HepG2 (cell line): ENCODE data around the gene PLBD2. TPM values are rescaled to one million over a fixed set of nuclear protein-coding genes. Genes with fewer than 3 reads are reported as not detected.

Experiments
- ATAC-seq: fragments of 200-7000 bp; cut with Tn5 transposase; 3 replicates; pipeline ENCODE4 v1.9.1; 2020; ENCODE audit warnings: mild to moderate bottlenecking, moderate library complexity
- BruUV-seq: library from RNA; stranded (reverse); fragments of 400-500 nt; replicated peaks from 2 replicates; lab custom pipeline; 2021; lab: Mats Ljungman, UMichigan
- CTCF ChIA-PET: fragments of 300-600 bp; formaldehyde crosslinking; extraction: SDS; loops from one replicate; lab custom pipeline; 2021; ENCODE audit warnings: low total read pairs, inconsistent platforms, low intra/inter-chr PET ratio; lab: Yijun Ruan, JAX
- POLR2A ChIA-PET: fragments of 350-600 bp; sonication (Branson Sonifier 250); formaldehyde crosslinking; loops from one replicate; lab custom pipeline; 2020; ENCODE audit warnings: antibody characterized with exemption, inconsistent platforms; lab: Yijun Ruan, JAX
- DNase-seq: peaks from one replicate; pipeline ENCODE4 v3.0.0-alpha.2; 2015; ENCODE audit warnings: low spot score
- FAIRE-seq: peaks from 3 replicates; lab custom pipeline; 2011; peaks lifted over from hg19 to GRCh38; lab: Jason Lieb, UNC
- H2AFZ ChIP-seq: one replicate; pipeline ENCODE4 v1.6.1; 2011; ENCODE audit warnings: low read length, inconsistent platforms
- H3K27ac ChIP-seq: fragments of 300-600 bp; 3 replicates; pipeline ENCODE4 v1.8.0; 2011; ENCODE audit warnings: mixed run types, mild to moderate bottlenecking, mixed read lengths, low read length, inconsistent platforms; ENCODE audit not compliant: insufficient read depth; ENCODE audit errors: extremely low read length
- H3K27me3 ChIP-seq, 2 experiments: fragments of 200-600 bp in 1 of 2; 2 replicates in 1 of 2; 3 replicates in 1 of 2; pipeline versions ENCODE4 v1.6.0 to v1.8.0; 2011; ENCODE audit warnings: low read length in 2 of 2, mild to moderate bottlenecking in 2 of 2, moderate library complexity in 2 of 2, inconsistent platforms in 1 of 2; ENCODE audit not compliant: insufficient read depth in 2 of 2, control insufficient read depth in 1 of 2
- H3K36me3 ChIP-seq, 2 experiments: fragments of 200-600 bp in 1 of 2; replicated peaks in 1 of 2; 2 replicates in 1 of 2; 3 replicates in 1 of 2; pipeline versions ENCODE4 v1.5.1 to v1.8.0; 2011; ENCODE audit warnings: low read length in 2 of 2, inconsistent platforms in 1 of 2; ENCODE audit not compliant: insufficient read depth in 2 of 2, control insufficient read depth in 1 of 2
- H3K4me1 ChIP-seq: 2 replicates; pipeline ENCODE4 v1.5.1; 2012; ENCODE audit warnings: low read length, inconsistent platforms; ENCODE audit not compliant: insufficient read depth
- H3K4me2 ChIP-seq: 2 replicates; pipeline ENCODE4 v1.6.0; 2011; ENCODE audit warnings: low read depth, low read length, inconsistent platforms
- H3K4me3 ChIP-seq, 3 experiments: fragments of 200-600 bp in 1 of 3; sonication (generic), shearing (Covaris generic) in 1 of 3; replicated peaks in 1 of 3; 2 replicates each; pipeline ENCODE4 v1.5.1; 2011 to 2016; ENCODE audit warnings: low read length in 3 of 3, inconsistent platforms in 2 of 3, low read depth in 2 of 3, mild to moderate bottlenecking in 2 of 3, control low read depth in 1 of 3, mixed read lengths in 1 of 3; ENCODE audit not compliant: insufficient read depth in 1 of 3
- H3K79me2 ChIP-seq: one replicate; pipeline ENCODE4 v1.6.1; 2011; ENCODE audit warnings: low read length, inconsistent platforms; ENCODE audit not compliant: insufficient read depth
- H3K9ac ChIP-seq: 2 replicates; pipeline ENCODE4 v1.6.0; 2011; ENCODE audit warnings: mild to moderate bottlenecking, low read depth, low read length, inconsistent platforms; ENCODE audit not compliant: insufficient read depth
- H3K9me3 ChIP-seq: 2 replicates; pipeline ENCODE4 v1.5.1; 2012; ENCODE audit warnings: mild to moderate bottlenecking, low read length
- H4K20me1 ChIP-seq: 2 replicates; pipeline ENCODE4 v1.6.0; 2011; ENCODE audit warnings: inconsistent platforms, mild to moderate bottlenecking, low read length, moderate library complexity; ENCODE audit not compliant: insufficient read depth
- EZH2 ChIP-seq: conservative IDR thresholded peaks from 2 replicates; pipeline ENCODE4 v1.6.1; 2012; ENCODE audit warnings: mild to moderate bottlenecking, low read depth, low read length, moderate library complexity
- GABPA ChIP-seq, 2 experiments: IDR thresholded peaks; 2 replicates each; pipeline ENCODE4 v1.6.1; 2011 to 2016; ENCODE audit warnings: low read depth in 2 of 2, low read length in 1 of 2, missing biosample characterization in 1 of 2, missing genetic modification characterization in 1 of 2
- GPN1 ChIP-seq: sonication (generic); formaldehyde crosslinking; IDR thresholded peaks from 2 replicates; pipeline ENCODE4 v1.5.1; 2020; ENCODE audit warnings: missing genetic modification reagents, borderline replicate concordance
- KLF13 ChIP-seq: sonication (generic); formaldehyde crosslinking; IDR thresholded peaks from 2 replicates; pipeline ENCODE4 v1.4.0; 2020; ENCODE audit warnings: mild to moderate bottlenecking, missing genetic modification reagents
- MNT ChIP-seq: fragments of 450-650 bp; IDR thresholded peaks from 2 replicates; pipeline ENCODE4 v1.6.1; 2016
- ZBTB40 ChIP-seq, 2 experiments: fragments of 450-650 bp in 1 of 2; sonication (generic) in 1 of 2; formaldehyde crosslinking in 1 of 2; IDR thresholded peaks; 2 replicates each; pipeline versions ENCODE4 v1.6.1 to v1.8.0; 2016 to 2022; ENCODE audit warnings: antibody characterized with exemption in 1 of 2, mild to moderate bottlenecking in 1 of 2, missing genetic modification reagents in 1 of 2
- ZGPAT ChIP-seq: IDR thresholded peaks from 2 replicates; pipeline ENCODE4 v1.6.1; 2016; ENCODE audit warnings: mild to moderate bottlenecking
- ZNF234 ChIP-seq: sonication (generic); formaldehyde crosslinking; conservative IDR thresholded peaks from 2 replicates; pipeline ENCODE4 v1.5.1; 2020; ENCODE audit warnings: mild to moderate bottlenecking, missing genetic modification reagents
- ZNF530 ChIP-seq: sonication (generic); formaldehyde crosslinking; IDR thresholded peaks from 2 replicates; pipeline ENCODE4 v1.5.0; 2020; ENCODE audit warnings: low read depth, mild to moderate bottlenecking, missing genetic modification reagents
- ZNF644 ChIP-seq: IDR thresholded peaks from 2 replicates; pipeline ENCODE4 v1.6.1; 2016; ENCODE audit warnings: low read depth
- WGBS: methylation state at CpG from one replicate; pipeline ENCODE4 v1.1.6; 2017; ENCODE audit warnings: low lambda C conversion rate; 5-methylcytosine and 5-hydroxymethylcytosine counted together
- in situ Hi-C: cut with HindIII; loops from 2 replicates; pipeline ENCODE4 v1.10.0; 2017; ENCODE audit warnings: low pct_unique_long_range_greater_than_20kb; ENCODE audit not compliant: extremely low pct_ligation_motif_present
- intact Hi-C: fragments of 100-400 bp; cut with micrococcal nuclease; formaldehyde crosslinking; loops from one replicate; pipeline ENCODE4 v1.10.0; 2022; ENCODE audit not compliant: unreplicated experiment
- polyA plus RNA-seq, 8 experiments: library from polyadenylated mRNA; depleted of rRNA in 3 of 8; stranded (reverse) in 7 of 8; unstranded in 1 of 8; fragments of >200 nt; fragmentation: Illumina TruSeq in 4 of 8; extraction: Trizol in 4 of 8; gene quantifications; 2 replicates each; pipeline versions ENCODE4 v1.2.1 to v1.2.3, GENCODE V29; 2011 to 2016; ENCODE audit warnings: low read depth in 4 of 8, missing spikeins in 1 of 8, mixed read lengths in 1 of 8; ENCODE audit not compliant: insufficient read depth in 1 of 8
- total RNA-seq, 5 experiments: library from RNA; depleted of rRNA; stranded (reverse); fragments of >200 nt; fragmentation: Illumina TruSeq; extraction: Trizol; gene quantifications; 2 replicates each; pipeline ENCODE4 v1.2.3, GENCODE V29; 2016; ENCODE audit warnings: low read depth in 1 of 5

Gene PLBD2
- total and polyA plus RNA-seq, 2 of the 13 experiments (the other 11 are each of a cell fraction or from before 2014, with no cell fraction given), result 6.7 to 8.5 TPM

- no peaks in the 10 kb centered on the region for H3K79me2 ChIP-seq
- ATAC-seq, result no peak
- ChIA-PET POLR2A (no interaction called here), CTCF (no interaction called here)
- BruUV-seq, result no TSS peak
- no peak overlapping the region for H3K4me2 ChIP-seq
- H3K36me3 ChIP-seq, result peaks cover 5 to 7% of the 10 kb centered on the region in 2 experiments; a peak in 1 of 5 replicates
- in situ Hi-C loops (no loop called here), intact Hi-C loops (no loop called here)
- no peaks in the 10 kb centered on the region for H3K4me1 ChIP-seq
- no peak overlapping the region for H2AFZ ChIP-seq
- no peak for DNase-seq
- 96% methylated on average over 12 of the region's 15 CpGs for WGBS
- no peak for FAIRE-seq
- H3K27me3 ChIP-seq, result no peaks in the 10 kb centered on the region
- no peak overlapping the region for H3K27ac ChIP-seq
- no peaks in the 10 kb centered on the region for H4K20me1 ChIP-seq
- H3K4me3 ChIP-seq, result no peak overlapping the region
- no peaks in the 10 kb centered on the region for H3K9me3 ChIP-seq
- H3K9ac ChIP-seq, result no peak overlapping the region
- TF ChIP-seq GABPA (IDR thresholded peaks at IDR 0.05; ENCODE audit: low read depth, low read length) (no peak), GABPA (CRISPR knock-in tag; IDR thresholded peaks at IDR 0.05; ENCODE audit: low read depth) (no peak), ZGPAT (CRISPR knock-in tag) (no peak), ZBTB40 (IDR thresholded peaks at IDR 0.05) (no peak), ZBTB40 (CRISPR knock-in tag; IDR thresholded peaks at IDR 0.05) (no peak), ZNF644 (CRISPR knock-in tag) (no peak), ZNF530 (CRISPR knock-in tag) (no peak), ZNF234 (CRISPR knock-in tag) (no peak), EZH2 (no peak), GPN1 (CRISPR knock-in tag) (no peak), MNT (no peak), KLF13 (CRISPR knock-in tag) (no peak)
Measured at GRCh38 chr12:113318900-113319628, 39.3 kb upstream of the PLBD2 start.
